ENCODE data around the gene VAV2. TPM values are rescaled to one million over a fixed set of nuclear protein-coding genes. Genes with fewer than 3 reads are reported as not detected.

Gene VAV2
- total and polyA plus RNA-seq, 2 experiments from 2014 or later = 8.1 to 28.9 TPM

GRCh38 chr9:133961226-133962165 lies 30.6 kb downstream of the VAV2 start (continued):
- TF ChIP-seq, protein P1, sequence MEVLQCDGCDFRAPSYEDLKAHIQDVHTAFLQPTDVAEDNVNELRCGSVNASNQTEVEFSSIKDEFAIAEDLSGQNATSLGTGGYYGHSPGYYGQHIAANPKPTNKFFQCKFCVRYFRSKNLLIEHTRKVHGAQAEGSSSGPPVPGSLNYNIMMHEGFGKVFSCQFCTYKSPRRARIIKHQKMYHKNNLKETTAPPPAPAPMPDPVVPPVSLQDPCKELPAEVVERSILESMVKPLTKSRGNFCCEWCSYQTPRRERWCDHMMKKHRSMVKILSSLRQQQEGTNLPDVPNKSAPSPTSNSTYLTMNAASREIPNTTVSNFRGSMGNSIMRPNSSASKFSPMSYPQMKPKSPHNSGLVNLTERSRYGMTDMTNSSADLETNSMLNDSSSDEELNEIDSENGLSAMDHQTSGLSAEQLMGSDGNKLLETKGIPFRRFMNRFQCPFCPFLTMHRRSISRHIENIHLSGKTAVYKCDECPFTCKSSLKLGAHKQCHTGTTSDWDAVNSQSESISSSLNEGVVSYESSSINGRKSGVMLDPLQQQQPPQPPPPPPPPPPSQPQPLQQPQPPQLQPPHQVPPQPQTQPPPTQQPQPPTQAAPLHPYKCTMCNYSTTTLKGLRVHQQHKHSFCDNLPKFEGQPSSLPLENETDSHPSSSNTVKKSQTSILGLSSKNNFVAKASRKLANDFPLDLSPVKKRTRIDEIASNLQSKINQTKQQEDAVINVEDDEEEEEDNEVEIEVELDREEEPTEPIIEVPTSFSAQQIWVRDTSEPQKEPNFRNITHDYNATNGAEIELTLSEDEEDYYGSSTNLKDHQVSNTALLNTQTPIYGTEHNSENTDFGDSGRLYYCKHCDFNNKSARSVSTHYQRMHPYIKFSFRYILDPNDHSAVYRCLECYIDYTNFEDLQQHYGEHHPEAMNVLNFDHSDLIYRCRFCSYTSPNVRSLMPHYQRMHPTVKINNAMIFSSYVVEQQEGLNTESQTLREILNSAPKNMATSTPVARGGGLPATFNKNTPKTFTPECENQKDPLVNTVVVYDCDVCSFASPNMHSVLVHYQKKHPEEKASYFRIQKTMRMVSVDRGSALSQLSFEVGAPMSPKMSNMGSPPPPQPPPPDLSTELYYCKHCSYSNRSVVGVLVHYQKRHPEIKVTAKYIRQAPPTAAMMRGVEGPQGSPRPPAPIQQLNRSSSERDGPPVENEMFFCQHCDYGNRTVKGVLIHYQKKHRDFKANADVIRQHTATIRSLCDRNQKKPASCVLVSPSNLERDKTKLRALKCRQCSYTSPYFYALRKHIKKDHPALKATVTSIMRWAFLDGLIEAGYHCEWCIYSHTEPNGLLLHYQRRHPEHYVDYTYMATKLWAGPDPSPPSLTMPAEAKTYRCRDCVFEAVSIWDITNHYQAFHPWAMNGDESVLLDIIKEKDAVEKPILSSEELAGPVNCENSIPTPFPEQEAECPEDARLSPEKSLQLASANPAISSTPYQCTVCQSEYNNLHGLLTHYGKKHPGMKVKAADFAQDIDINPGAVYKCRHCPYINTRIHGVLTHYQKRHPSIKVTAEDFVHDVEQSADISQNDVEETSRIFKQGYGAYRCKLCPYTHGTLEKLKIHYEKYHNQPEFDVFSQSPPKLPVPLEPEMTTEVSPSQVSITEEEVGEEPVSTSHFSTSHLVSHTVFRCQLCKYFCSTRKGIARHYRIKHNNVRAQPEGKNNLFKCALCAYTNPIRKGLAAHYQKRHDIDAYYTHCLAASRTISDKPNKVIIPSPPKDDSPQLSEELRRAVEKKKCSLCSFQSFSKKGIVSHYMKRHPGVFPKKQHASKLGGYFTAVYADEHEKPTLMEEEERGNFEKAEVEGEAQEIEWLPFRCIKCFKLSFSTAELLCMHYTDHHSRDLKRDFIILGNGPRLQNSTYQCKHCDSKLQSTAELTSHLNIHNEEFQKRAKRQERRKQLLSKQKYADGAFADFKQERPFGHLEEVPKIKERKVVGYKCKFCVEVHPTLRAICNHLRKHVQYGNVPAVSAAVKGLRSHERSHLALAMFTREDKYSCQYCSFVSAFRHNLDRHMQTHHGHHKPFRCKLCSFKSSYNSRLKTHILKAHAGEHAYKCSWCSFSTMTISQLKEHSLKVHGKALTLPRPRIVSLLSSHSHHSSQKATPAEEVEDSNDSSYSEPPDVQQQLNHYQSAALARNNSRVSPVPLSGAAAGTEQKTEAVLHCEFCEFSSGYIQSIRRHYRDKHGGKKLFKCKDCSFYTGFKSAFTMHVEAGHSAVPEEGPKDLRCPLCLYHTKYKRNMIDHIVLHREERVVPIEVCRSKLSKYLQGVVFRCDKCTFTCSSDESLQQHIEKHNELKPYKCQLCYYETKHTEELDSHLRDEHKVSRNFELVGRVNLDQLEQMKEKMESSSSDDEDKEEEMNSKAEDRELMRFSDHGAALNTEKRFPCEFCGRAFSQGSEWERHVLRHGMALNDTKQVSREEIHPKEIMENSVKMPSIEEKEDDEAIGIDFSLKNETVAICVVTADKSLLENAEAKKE (CRISPR knock-in tag; IDR thresholded peaks at IDR 0.05) = no peak
- no peak for TF ChIP-seq STAT1 (IDR thresholded peaks at IDR 0.05; ENCODE audit: unreplicated experiment)
- TF ChIP-seq EZH2phosphoT487 (IDR thresholded peaks at IDR 0.05; ENCODE audit: unreplicated experiment) = no peak
- no peak for TF ChIP-seq CREB1 (CRISPR knock-in tag; IDR thresholded peaks at IDR 0.05; ENCODE audit: low read depth)
- no peak for TF ChIP-seq JUNB (IDR thresholded peaks at IDR 0.05; ENCODE audit: unreplicated experiment)
- no peak for TF ChIP-seq POLR2AphosphoS5 (IDR thresholded peaks at IDR 0.05; ENCODE audit: low read depth)
- no peak for TF ChIP-seq ZNF114 (CRISPR knock-in tag; IDR thresholded peaks at IDR 0.05)

- Histone ChIP-seq H3K4me1 (ENCODE audit: insufficient read depth) (peaks cover 40% of the 10 kb centered on the region), H3K27me3 (ENCODE audit: insufficient read depth) (no peaks in the 10 kb centered on the region), H3F3A (replicated peaks; ENCODE audit: low read depth) (peaks cover 10% of the 10 kb centered on the region; the same call in 1 of the 2 replicates), H3K9me2 (ENCODE audit: insufficient read depth) (no peaks in the 10 kb centered on the region), H3K27ac (ENCODE audit: low read depth) (no peak overlapping the region), H3K36me3 (ENCODE audit: insufficient read depth) (no peaks in the 10 kb centered on the region), H3K79me2 (replicated peaks; ENCODE audit: insufficient read depth) (peaks cover 79% of the 10 kb centered on the region), H2AFZ (no peak overlapping the region), H3K4me2 (0 out of 2 replicates have a peak overlapping the region, but pooled peaks have one; percentile 6), H3K4me3 (no peak overlapping the region), H4K20me1 (replicated peaks; ENCODE audit: insufficient read depth) (peaks cover 31% of the 10 kb centered on the region)
- Mint-ChIP-seq H3K27ac (no peak overlapping the region), H3K4me3 (no peak overlapping the region; the same call in 2 of the 3 replicates), H3K36me3 (ENCODE audit: low read depth) (no peaks in the 10 kb centered on the region; the same call in 2 of the 3 replicates), H3K9me3 (peaks cover 5% of the 10 kb centered on the region; the same call in 2 of the 3 replicates), H3K4me1 (peaks cover 52% of the 10 kb centered on the region), H3K27me3 (ENCODE audit: insufficient read depth, low read depth, poor library complexity) (peaks cover 13% of the 10 kb centered on the region)
- ATAC-seq (peak; percentile 22), DNase-seq (ENCODE audit: low spot score) (peak; percentile 51)
- no peak for TF ChIP-seq ZNF331 (CRISPR knock-in tag; IDR thresholded peaks at IDR 0.05; ENCODE audit: low read depth)
- TF ChIP-seq, protein P1 (CRISPR knock-in tag; IDR thresholded peaks at IDR 0.05) = no peak
- TF ChIP-seq JUNB (IDR thresholded peaks at IDR 0.05; ENCODE audit: unreplicated experiment) = no peak
Observed at GRCh38 chr9:133960568-133961129, 31.5 kb downstream of the VAV2 start.

Measured in GM23338 (cell line).